Endothelial cell of umbilical vein (primary cell): ENCODE data around the gene KCNN3.

Source experiments
- EZH2 ChIP-seq: IDR thresholded peaks from 2 replicates; pipeline ENCODE4 v1.6.1; 2012; ENCODE audit warnings: borderline replicate concordance, low read depth, mild to moderate bottlenecking, moderate library complexity, low read length, inconsistent platforms; ENCODE audit not compliant: severe bottlenecking
- FOS ChIP-seq: IDR thresholded peaks from 2 replicates; pipeline ENCODE4 v1.6.1; 2011; ENCODE audit warnings: mild to moderate bottlenecking, low read length, moderate library complexity, borderline replicate concordance; ENCODE audit not compliant: insufficient read depth
- TF ChIP-seq, protein P1 (sequence below), 2 donors: IDR thresholded peaks; 1 replicate in 1 of 2; 2 replicates in 1 of 2; pipeline ENCODE4 v1.5.1; 2011; ENCODE audit warnings: low read length in 2 of 2, mild to moderate bottlenecking in 2 of 2, moderate library complexity in 2 of 2, control low read depth in 1 of 2, inconsistent platforms in 1 of 2, low read depth in 1 of 2; ENCODE audit not compliant: insufficient read depth in 1 of 2; ENCODE audit errors: extremely low read depth in 1 of 2

DNA sequence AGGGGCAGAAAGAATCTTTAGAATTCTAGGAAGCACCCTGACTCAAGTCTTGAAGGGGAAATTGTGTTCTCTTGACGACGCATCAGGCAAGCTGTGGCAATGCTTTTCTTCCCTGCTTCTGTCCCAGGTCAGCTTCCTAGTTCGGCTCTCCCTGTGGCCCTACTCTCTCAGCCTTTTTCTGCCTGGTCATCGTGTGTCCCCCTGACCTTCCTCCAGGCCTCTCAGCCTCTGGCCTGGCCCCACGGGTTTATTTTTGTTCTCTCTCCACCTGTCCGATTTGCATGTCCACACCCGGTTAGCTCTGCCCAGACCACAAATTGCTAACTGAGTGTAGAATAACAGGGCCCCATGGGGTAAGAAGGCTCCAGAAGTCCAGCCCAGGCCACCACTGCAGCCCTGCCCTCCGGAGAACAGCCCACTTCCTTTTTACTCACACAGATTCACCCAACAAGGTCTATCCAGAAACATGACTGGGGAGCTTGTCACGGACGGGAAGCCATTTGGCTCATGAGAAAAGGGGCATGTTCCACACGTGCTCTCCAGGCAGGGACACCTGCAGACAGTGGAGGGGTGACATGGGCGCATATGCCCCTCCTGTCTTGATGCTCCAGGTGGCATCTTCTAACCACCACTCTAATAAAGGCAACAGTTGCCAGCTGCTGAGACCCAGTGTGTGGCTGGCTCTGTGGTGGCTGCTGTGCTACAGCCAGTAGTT lies 9.8 kb downstream of the KCNN3 start:
- no peak for TF ChIP-seq FOS
- TF ChIP-seq, protein P1, sequence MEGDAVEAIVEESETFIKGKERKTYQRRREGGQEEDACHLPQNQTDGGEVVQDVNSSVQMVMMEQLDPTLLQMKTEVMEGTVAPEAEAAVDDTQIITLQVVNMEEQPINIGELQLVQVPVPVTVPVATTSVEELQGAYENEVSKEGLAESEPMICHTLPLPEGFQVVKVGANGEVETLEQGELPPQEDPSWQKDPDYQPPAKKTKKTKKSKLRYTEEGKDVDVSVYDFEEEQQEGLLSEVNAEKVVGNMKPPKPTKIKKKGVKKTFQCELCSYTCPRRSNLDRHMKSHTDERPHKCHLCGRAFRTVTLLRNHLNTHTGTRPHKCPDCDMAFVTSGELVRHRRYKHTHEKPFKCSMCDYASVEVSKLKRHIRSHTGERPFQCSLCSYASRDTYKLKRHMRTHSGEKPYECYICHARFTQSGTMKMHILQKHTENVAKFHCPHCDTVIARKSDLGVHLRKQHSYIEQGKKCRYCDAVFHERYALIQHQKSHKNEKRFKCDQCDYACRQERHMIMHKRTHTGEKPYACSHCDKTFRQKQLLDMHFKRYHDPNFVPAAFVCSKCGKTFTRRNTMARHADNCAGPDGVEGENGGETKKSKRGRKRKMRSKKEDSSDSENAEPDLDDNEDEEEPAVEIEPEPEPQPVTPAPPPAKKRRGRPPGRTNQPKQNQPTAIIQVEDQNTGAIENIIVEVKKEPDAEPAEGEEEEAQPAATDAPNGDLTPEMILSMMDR (IDR thresholded peaks at IDR 0.05; ENCODE audit: extremely low read depth in 1 of 2, insufficient read depth in 1 of 2, low read depth in 1 of 2, low read length in 2 of 2) = no peak
- TF ChIP-seq EZH2 = no peak
